HG03575 (cell line): ENCODE results near the gene P3H3.

Experiments used
- ATAC-seq: cut with Tn5 transposase; IDR thresholded peaks from one replicate; pipeline ENCODE4 v1.9.1; 2021; ENCODE audit not compliant: unreplicated experiment, insufficient number of reproducible peaks, low FRiP score; ENCODE audit errors: extremely low read depth

Gene P3H3

GRCh38 chr12:6840330-6840729, 12.1 kb downstream of the P3H3 start:
- ATAC-seq = no peak

DNA sequence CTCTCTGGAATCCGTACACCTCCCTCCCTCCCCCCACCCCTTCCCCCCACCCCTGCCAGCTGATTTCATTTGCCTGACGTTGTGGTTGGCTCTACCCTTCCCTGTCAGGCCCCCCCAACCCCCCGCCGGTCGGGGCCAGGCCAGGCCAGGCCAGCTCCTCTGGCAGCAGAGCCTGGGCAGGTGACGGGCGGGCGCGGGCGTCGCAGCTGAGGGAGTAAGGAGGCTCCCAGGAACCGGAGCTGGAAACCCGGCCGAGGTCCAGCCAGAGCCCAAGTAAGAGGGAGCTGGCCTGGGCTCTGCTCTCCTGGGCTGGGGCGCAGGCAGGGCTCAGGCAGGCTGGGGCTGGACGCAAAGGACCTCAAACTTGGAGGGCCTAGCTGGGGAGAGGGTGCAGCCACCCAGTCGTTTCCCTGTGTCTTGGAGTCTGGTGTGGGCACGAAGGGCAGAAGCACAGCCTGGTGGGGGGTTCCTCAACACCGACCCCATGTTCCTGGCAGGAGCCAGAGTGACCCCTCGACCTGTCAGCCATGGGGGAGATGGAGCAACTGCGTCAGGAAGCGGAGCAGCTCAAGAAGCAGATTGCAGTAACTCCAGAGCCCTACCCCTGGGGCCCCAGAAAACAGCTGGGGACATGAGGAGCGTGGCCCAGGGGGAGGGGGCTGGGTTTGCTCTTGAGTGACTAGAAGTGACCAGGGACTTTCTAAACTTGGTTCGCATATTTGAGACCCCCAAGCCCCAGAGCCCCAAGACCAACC, 12.7 kb downstream of the P3H3 start, which contains the start of gene GNB3:
Gene GNB3 (plus strand): TSS at position 165 of the 755 bp plus-strand sequence. CDS start 363 bp downstream, at position 528.
- ATAC-seq = no peak

GRCh38 chr12:6842075-6842474, 13.9 kb downstream of the P3H3 start:
- no peak for ATAC-seq

- ATAC-seq = no peak
Observed at GRCh38 chr12:6843118-6843902, 15.1 kb downstream of the P3H3 start.

- no peak for ATAC-seq
Observed at GRCh38 chr12:6845395-6845794, 17.2 kb downstream of the P3H3 start.

DNA sequence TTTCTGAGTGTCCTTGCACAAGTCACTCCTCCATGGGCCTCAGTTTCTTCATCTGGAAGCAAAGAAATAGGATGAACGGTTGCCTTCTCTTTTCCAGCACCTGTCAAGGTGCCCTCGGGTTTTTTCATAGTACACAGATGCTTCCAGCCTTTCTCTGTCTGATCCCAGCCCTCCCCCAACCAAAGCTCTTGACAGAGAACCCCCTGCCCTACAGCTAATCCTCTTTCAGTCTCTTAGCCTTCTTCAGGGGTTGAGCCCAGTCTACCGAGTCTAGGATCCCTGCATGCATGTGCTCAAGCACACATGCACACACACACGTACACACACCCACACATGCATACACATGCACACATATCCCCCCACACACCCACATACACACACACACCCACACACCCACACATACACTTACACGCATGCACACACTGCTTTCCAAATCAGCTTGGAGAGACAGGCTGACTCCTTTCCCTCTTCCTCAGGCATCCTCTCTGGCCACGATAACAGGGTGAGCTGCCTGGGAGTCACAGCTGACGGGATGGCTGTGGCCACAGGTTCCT, 18.2 kb downstream of the P3H3 start:
- no peak for ATAC-seq

GRCh38 chr12:6847676-6848075, 19.5 kb downstream of the P3H3 start:
- no peak for ATAC-seq

DNA sequence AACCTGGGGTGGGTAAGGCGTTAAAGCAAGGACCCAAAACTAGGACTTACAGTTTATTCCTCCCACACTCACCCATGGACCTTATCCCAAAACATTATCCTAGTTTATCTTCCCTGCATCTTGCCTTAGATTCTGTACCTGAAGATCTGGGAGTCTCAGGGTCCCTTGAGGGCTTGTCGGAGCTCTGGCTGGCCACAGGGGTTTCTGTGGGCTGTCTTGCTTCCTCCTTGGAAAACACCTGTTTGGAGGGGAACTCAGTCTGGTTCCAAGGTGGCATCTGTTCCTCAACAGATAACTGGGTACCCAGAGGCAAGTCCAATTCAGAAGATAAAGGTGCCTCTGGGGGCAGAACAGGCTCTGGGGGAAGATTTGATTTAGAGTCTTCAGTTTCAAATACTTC, 21.2 kb downstream of the P3H3 start:
- no peak for ATAC-seq

DNA sequence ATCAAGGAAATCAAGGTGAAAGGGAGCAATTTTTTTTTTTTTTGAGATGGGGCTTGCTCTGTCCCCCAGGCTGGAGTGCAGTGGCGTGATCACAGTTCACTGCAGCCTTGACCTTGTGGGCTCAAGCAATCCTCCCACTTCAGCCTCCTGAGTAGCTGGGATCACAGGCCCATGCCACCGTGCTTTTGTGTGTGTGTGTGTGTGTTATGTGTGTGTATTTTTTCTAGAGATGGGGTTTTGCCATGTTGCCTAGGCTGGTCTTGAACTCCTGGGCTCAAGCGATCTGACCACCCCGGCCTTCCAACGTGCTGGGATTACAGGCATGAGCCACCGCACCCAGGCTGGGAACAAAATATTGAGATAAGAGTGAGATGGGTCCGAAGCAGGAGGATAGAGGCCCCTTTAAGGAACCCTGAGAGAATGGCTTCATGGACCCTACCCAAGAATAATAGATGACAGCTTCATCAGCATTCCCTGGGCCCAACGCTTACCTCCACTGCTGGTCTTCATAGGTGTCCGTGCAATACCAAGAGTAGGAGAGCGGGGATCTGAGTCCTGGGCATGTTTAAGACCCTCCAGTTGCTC, 21.9 kb downstream of the P3H3 start:
- ATAC-seq = no peak

GRCh38 chr12:6850796-6851152, 22.6 kb downstream of the P3H3 start:
- ATAC-seq = no peak

GRCh38 chr12:6851153-6851920, 23.1 kb downstream of the P3H3 start, which contains the start of gene CDCA3:
CDCA3 (minus strand) TSS chr12:6851286; CDS start chr12:6850952, 334 bp downstream.
- peak; percentile 26 for ATAC-seq

GRCh38 chr12:6851921-6852650, 23.9 kb downstream of the P3H3 start, which contains the start of gene USP5:
USP5 (plus strand) TSS chr12:6852150; CDS start chr12:6852180, 30 bp downstream.
- peak; percentile 52 for ATAC-seq

- no peak for ATAC-seq
Observed at GRCh38 chr12:6852651-6853354, 24.6 kb downstream of the P3H3 start.

GRCh38 chr12:6853626-6854025, 25.4 kb downstream of the P3H3 start:
- ATAC-seq = no peak

DNA sequence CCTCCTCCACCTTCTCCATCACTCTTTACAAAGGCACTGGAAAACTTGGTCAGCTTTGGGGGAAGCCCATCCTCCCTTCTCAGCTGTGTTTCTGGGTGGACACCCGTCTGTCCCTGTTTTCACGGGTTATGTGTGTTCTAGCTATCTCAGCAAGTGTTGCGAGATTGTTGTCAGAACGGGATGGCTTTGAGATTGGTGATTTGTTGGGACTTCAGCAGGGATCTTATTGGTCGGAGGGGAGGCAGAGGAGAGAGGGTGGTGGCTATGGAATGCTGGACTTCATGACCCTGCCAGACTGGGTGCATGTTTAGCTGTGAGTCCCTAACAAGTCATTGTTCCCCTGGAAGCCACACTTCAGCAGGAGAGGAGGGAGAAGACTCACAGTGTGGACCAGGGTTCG, 25.8 kb downstream of the P3H3 start:
- ATAC-seq = no peak

- ATAC-seq = no peak
Observed at GRCh38 chr12:6855322-6855721, 27.1 kb downstream of the P3H3 start.

- ATAC-seq = no peak
Observed at GRCh38 chr12:6858799-6859198, 30.6 kb downstream of the P3H3 start.

- ATAC-seq = no peak
Observed at GRCh38 chr12:6860116-6860515, 31.9 kb downstream of the P3H3 start.
